Adipocyte (in vitro differentiated cells): ENCODE results near the gene GLYAT.

Experiments
- DNase-seq: peaks from one replicate; pipeline ENCODE4 v3.0.0-alpha.2; 2015; ENCODE audit warnings: low read depth
- H3K27me3 ChIP-seq: replicated peaks from 2 replicates; pipeline ENCODE4 v1.7.0; 2013; ENCODE audit warnings: mild to moderate bottlenecking, low read length, moderate library complexity; ENCODE audit not compliant: control insufficient read depth, insufficient read depth
- H3K36me3 ChIP-seq: 2 replicates; pipeline ENCODE4 v1.7.0; 2013; ENCODE audit warnings: low read length, mild to moderate bottlenecking, moderate library complexity; ENCODE audit not compliant: control insufficient read depth, insufficient read depth, severe bottlenecking
- H3K4me1 ChIP-seq: 2 replicates; pipeline ENCODE4 v1.7.0; 2013; ENCODE audit warnings: mild to moderate bottlenecking, low read length, moderate library complexity; ENCODE audit not compliant: control insufficient read depth, insufficient read depth
- H3K4me3 ChIP-seq: 2 replicates; pipeline ENCODE4 v1.7.0; 2013; ENCODE audit warnings: mild to moderate bottlenecking, low read length, moderate library complexity
- H3K9ac ChIP-seq: 2 replicates; pipeline ENCODE4 v1.7.0; 2013; ENCODE audit warnings: mild to moderate bottlenecking, low read length, moderate library complexity
- H3K9me3 ChIP-seq: 2 replicates; pipeline ENCODE4 v1.7.0; 2013; ENCODE audit warnings: mild to moderate bottlenecking, low read length, moderate library complexity; ENCODE audit not compliant: control insufficient read depth

GLYAT gene

GRCh38 chr11:58671983-58672633 lies 59.6 kb downstream of the GLYAT start:
- H3K9ac ChIP-seq, result no peak overlapping the region
- H3K9me3 ChIP-seq, result no peaks in the 10 kb centered on the region
- no peak overlapping the region for H3K4me3 ChIP-seq
- no peaks in the 10 kb centered on the region for H3K36me3 ChIP-seq
- H3K4me1 ChIP-seq, result no peaks in the 10 kb centered on the region
- DNase-seq, result no peak
- H3K27me3 ChIP-seq, result no peaks in the 10 kb centered on the region

- Histone ChIP-seq H3K27me3 (peaks cover 3% of the 10 kb centered on the region), H3K36me3 (no peaks in the 10 kb centered on the region), H3K9ac (no peak overlapping the region), H3K9me3 (no peaks in the 10 kb centered on the region), H3K4me1 (no peaks in the 10 kb centered on the region), H3K4me3 (no peak overlapping the region)
- DNase-seq, result no peak
Observed at GRCh38 chr11:58659910-58660570, 71.7 kb downstream of the GLYAT start.

- Histone ChIP-seq H3K9ac (no peak overlapping the region), H3K36me3 (no peaks in the 10 kb centered on the region), H3K4me1 (no peaks in the 10 kb centered on the region), H3K27me3 (peaks cover 3% of the 10 kb centered on the region), H3K4me3 (no peak overlapping the region), H3K9me3 (no peaks in the 10 kb centered on the region)
- DNase-seq, result no peak
Observed at GRCh38 chr11:58659404-58659803, 72.3 kb downstream of the GLYAT start.
